GM19455 (cell line): ENCODE measurements around the gene KCNK5.

Experiments used
- ATAC-seq: cut with Tn5 transposase; IDR thresholded peaks from one replicate; pipeline ENCODE4 v1.9.1; 2021; ENCODE audit not compliant: unreplicated experiment

KCNK5 gene

GRCh38 chr6:39217177-39217864 is 12.0 kb downstream of the KCNK5 start:
- no peak for ATAC-seq

- ATAC-seq: no peak
Measured at GRCh38 chr6:39215640-39216158, 13.6 kb downstream of the KCNK5 start.

GRCh38 chr6:39214846-39215639 is 14.2 kb downstream of the KCNK5 start:
- no peak for ATAC-seq

- ATAC-seq: no peak
Measured at GRCh38 chr6:39214120-39214813, 15.0 kb downstream of the KCNK5 start.

- no peak for ATAC-seq
Measured at GRCh38 chr6:39213195-39213920, 15.9 kb downstream of the KCNK5 start.

- no peak for ATAC-seq
Measured at GRCh38 chr6:39211183-39211582, 18.1 kb downstream of the KCNK5 start.

- ATAC-seq: no peak
Measured at GRCh38 chr6:39210450-39210849, 18.8 kb downstream of the KCNK5 start.

- ATAC-seq: no peak
Measured at GRCh38 chr6:39209911-39210310, 19.4 kb downstream of the KCNK5 start.

- ATAC-seq: no peak
Measured at GRCh38 chr6:39209360-39209811, 19.9 kb downstream of the KCNK5 start.

- no peak for ATAC-seq
Measured at GRCh38 chr6:39208223-39208739, 21.0 kb downstream of the KCNK5 start.

- no peak for ATAC-seq
Measured at GRCh38 chr6:39207416-39208222, 21.7 kb downstream of the KCNK5 start.

GRCh38 chr6:39206250-39206721 is 23.0 kb downstream of the KCNK5 start:
- no peak for ATAC-seq

- no peak for ATAC-seq
Measured at GRCh38 chr6:39204646-39205244, 24.5 kb downstream of the KCNK5 start.

GRCh38 chr6:39204160-39204495 is 25.1 kb downstream of the KCNK5 start:
- ATAC-seq: no peak

- ATAC-seq: no peak
Measured at GRCh38 chr6:39203436-39204159, 25.7 kb downstream of the KCNK5 start.

- ATAC-seq: no peak
Measured at GRCh38 chr6:39202166-39202565, 27.1 kb downstream of the KCNK5 start.

GRCh38 chr6:39200498-39201020 is 28.7 kb downstream of the KCNK5 start:
- ATAC-seq: no peak

GRCh38 chr6:39199976-39200375 is 29.3 kb downstream of the KCNK5 start:
- no peak for ATAC-seq
